ENCODE results near the gene USP36. TPM values are rescaled to one million over a fixed set of nuclear protein-coding genes. Genes with fewer than 3 reads are reported as not detected.
"Not testable (repeated sequence)": the region's sequence is repeated elsewhere in the genome, so short reads cannot be mapped to it uniquely, and the experiment has no call there.

The USP36 gene
- total and polyA plus RNA-seq, 9 of the 15 experiments (the other 6 are each of a cell fraction or from before 2014, with no cell fraction given): 6.4 to 72.8 (median 22.5) TPM

DNA sequence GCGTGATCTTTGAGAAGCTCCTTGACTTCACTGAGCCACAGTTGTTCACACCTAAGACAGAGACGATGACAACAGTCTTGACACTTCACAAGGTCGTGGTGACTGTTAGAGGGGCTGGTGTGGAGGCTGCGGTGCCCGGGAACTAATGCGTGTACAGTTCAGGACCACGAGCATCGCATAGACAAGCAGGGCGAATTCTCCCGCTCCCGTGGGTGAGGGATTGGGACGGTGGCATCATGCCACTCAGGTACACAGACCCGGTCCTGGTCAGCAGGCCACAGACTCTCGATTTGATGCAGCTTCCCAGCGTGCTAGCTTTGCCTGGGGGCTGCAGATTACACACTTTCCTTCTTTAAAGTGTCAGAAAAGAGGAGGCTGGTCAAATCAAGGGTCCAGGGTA lies 37.6 kb upstream of the USP36 start:
- WGBS (ENCODE audit: insufficient coverage, low coverage, missing lambda C conversion rate): 36% methylated on average over 15 of the region's 15 CpGs
- CTCF ChIA-PET (ENCODE audit: low intra/inter-chr PET ratio): no interaction called here

DNA sequence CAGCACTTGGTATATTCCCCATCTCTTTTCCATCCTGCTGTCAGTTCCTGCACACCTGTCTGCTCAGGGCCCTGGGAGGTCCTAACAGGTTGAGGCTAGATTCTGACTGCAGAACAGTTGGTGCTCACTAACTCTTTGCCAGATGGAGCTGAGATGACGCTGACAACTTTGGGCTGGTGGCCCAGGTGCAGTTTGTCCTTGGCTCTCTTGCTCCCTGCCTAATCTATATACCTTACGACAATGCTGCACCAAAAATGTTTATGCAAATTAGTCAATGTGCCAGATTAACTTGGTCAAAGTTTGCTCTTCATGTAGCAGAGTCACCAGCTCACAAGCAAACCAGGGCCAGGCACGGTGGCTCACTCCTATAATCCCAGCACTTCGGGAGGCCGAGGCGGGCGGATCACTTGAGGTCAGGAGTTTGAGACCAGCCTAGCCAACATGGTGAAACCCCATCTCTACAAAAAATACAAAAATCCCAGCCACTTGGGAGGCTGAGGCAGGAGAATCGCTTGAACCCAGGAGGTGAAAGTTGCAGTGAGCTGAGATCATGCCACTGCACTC lies 36.4 kb upstream of the USP36 start:
- Histone ChIP-seq H3K4me1 (replicated peaks in 1 of 2; ENCODE audit: control insufficient read depth in 2 of 2, insufficient read depth in 2 of 2, low read length in 2 of 2) (peaks cover 7 to 12% of the 10 kb centered on the region in 2 experiments; a peak in 3 of 5 replicates), H3K27me3 (ENCODE audit: control insufficient read depth in 2 of 2, insufficient read depth in 2 of 2, low read length in 2 of 2) (peaks cover 14 to 26% of the 10 kb centered on the region in 2 experiments; a peak in 4 of 5 replicates)
- WGBS (ENCODE audit: insufficient coverage, low coverage, missing lambda C conversion rate): 26% methylated on average over 8 of the region's 8 CpGs
- H2AFZ ChIP-seq (ENCODE audit: low read depth, low read length); DNase-seq (ENCODE audit: extremely low read depth in 1 of 4, low spot score in 3 of 4); H4K20me1 ChIP-seq (replicated peaks; ENCODE audit: control insufficient read depth, insufficient read depth, low read length); H3K4me3 ChIP-seq; FAIRE-seq; H3K4me2 ChIP-seq (ENCODE audit: insufficient read depth, low read length); H3K9me3 ChIP-seq (replicated peaks; ENCODE audit: control insufficient read depth, insufficient read depth, low read depth, low read length); ATAC-seq; H3K9me1 ChIP-seq (ENCODE audit: control insufficient read depth, insufficient read depth, low read length); intact Hi-C loops (cut with micrococcal nuclease); H3K79me2 ChIP-seq (ENCODE audit: control insufficient read depth, insufficient read depth, low read length); H3K36me3 ChIP-seq (ENCODE audit: control insufficient read depth, insufficient read depth, low read length); H3K9ac ChIP-seq (ENCODE audit: insufficient read depth in 1 of 2, low read depth in 2 of 2, low read length in 2 of 2); CTCF ChIA-PET (ENCODE audit: low intra/inter-chr PET ratio); BruUV-seq (replicated peaks); H3K27ac ChIP-seq (ENCODE audit: extremely low read depth, low read depth, low read length); in situ Hi-C loops (cut with MboI): not testable (repeated sequence)
- POLR2A ChIA-PET: interaction anchor here (1.2 kb wide), 1 partner anchor 11 kb away, joined by 4 read pairs; no protein-coding TSS in a partner anchor

More for the DNA sequence above, 37.6 kb upstream of the USP36 start:
- TF ChIP-seq E2F6 (IDR thresholded peaks at IDR 0.05; ENCODE audit: borderline replicate concordance in 1 of 2, extremely low read depth in 1 of 2, insufficient read depth in 1 of 2, insufficient read length in 1 of 2, low read depth in 1 of 2, low read length in 1 of 2, poor library complexity in 1 of 2, severe bottlenecking in 1 of 2): no peak
- H3K79me2 ChIP-seq (ENCODE audit: control insufficient read depth, insufficient read depth, low read length): no peaks in the 10 kb centered on the region
- ATAC-seq: no peak
- H3K36me3 ChIP-seq (ENCODE audit: control insufficient read depth, insufficient read depth, low read length): no peaks in the 10 kb centered on the region
- no peak for FAIRE-seq
- POLR2A ChIA-PET: no interaction called here
- H3K27me3 ChIP-seq (ENCODE audit: control insufficient read depth in 2 of 2, insufficient read depth in 2 of 2, low read length in 2 of 2): peaks cover 11 to 21% of the 10 kb centered on the region in 2 experiments; a peak in 4 of 5 replicates
- H3K27ac ChIP-seq (ENCODE audit: extremely low read depth, low read depth, low read length): no peak overlapping the region
- H3K4me3 ChIP-seq: no peak overlapping the region
- no TSS peak for BruUV-seq (replicated peaks)
- peaks cover 14 to 22% of the 10 kb centered on the region in 2 experiments for H3K4me1 ChIP-seq (replicated peaks in 1 of 2; ENCODE audit: control insufficient read depth in 2 of 2, insufficient read depth in 2 of 2, low read length in 2 of 2)
- no peak overlapping the region for H2AFZ ChIP-seq (ENCODE audit: low read depth, low read length)
- DNase-seq (ENCODE audit: extremely low read depth in 1 of 4, low spot score in 3 of 4): no peak
- intact Hi-C loops (cut with micrococcal nuclease) (no loop called here), in situ Hi-C loops (cut with MboI) (no loop called here)
- no peak overlapping the region for H3K9ac ChIP-seq (ENCODE audit: insufficient read depth in 1 of 2, low read depth in 2 of 2, low read length in 2 of 2)
- no peak overlapping the region for H3K4me2 ChIP-seq (ENCODE audit: insufficient read depth, low read length)
- H3K9me1 ChIP-seq (ENCODE audit: control insufficient read depth, insufficient read depth, low read length): no peaks in the 10 kb centered on the region
- no peaks in the 10 kb centered on the region for H3K9me3 ChIP-seq (replicated peaks; ENCODE audit: control insufficient read depth, insufficient read depth, low read depth, low read length)
- H4K20me1 ChIP-seq (replicated peaks; ENCODE audit: control insufficient read depth, insufficient read depth, low read length): no peaks in the 10 kb centered on the region

All from K562 (cell line).